D341Med (cell line): ENCODE results near the gene NDC1.
"Not testable (repeated sequence)": the region's sequence is repeated elsewhere in the genome, so short reads cannot be mapped to it uniquely, and the experiment has no call there.

Source experiments
- DNase-seq: peaks from one replicate; pipeline ENCODE4 v3.0.0; 2012; ENCODE audit warnings: low spot score

Gene NDC1, protein sequence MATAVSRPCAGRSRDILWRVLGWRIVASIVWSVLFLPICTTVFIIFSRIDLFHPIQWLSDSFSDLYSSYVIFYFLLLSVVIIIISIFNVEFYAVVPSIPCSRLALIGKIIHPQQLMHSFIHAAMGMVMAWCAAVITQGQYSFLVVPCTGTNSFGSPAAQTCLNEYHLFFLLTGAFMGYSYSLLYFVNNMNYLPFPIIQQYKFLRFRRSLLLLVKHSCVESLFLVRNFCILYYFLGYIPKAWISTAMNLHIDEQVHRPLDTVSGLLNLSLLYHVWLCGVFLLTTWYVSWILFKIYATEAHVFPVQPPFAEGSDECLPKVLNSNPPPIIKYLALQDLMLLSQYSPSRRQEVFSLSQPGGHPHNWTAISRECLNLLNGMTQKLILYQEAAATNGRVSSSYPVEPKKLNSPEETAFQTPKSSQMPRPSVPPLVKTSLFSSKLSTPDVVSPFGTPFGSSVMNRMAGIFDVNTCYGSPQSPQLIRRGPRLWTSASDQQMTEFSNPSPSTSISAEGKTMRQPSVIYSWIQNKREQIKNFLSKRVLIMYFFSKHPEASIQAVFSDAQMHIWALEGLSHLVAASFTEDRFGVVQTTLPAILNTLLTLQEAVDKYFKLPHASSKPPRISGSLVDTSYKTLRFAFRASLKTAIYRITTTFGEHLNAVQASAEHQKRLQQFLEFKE

DNA sequence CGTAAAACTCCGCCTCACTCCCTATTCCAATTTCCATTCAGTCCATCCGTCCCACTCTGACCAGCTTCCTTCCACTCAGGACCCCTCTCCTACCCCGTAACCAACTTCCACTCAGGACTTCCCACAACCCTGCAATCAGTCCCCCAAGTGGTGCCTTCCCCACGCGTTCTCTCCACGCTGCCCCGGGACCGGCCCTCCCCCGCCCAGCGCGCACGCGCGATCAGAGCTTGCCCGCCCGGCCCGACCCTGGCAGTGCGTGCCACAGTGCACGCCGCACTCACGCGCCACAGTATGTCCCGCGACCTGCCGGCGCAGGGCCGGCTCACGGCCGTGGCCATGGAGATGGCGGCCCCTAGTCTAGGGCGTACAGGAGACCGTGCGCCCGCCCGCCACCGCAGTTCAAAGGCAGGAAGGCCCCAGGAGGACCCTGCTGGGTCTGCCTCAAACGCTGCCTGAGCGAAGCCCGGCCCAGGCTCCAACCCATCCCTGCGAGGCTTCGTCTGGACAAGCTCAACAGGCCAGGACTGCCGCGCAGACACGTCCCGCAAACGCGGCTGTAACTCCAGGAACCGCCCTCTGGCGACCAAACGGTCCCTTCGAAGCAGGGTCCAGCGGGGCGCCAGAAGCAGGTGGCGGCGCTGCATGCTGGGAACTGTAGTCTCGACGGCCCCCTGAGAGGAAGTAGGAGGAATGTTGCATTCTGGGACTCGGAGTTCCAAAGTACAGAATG lies at the start of gene NDC1:
Gene NDC1, minus strand, starts transcription at position 373 of the 730 bp plus-strand sequence. Its CDS starts 35 bp downstream, at position 338.
- DNase-seq: peak; percentile 90

- not testable (repeated sequence) for DNase-seq
These were observed 45.5 kb upstream of the NDC1 start for GRCh38 chr1:53883600-53883999.

DNA sequence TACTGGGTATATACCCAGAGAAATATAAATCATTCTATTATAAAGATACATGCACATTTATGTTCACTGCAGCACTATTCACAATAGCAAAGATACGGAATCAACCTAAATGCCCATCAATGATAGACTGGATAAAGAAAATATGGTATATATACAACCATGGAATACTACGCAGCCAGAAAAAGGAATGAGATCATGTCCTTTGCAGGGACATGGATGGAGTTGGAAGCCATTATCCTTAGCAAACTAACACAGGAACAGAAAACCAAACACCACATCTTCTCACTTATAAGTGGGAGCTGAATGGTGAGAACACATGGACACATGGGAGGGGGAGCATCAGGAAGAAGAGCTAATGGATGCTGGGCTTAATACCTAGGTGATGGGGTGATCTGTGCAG lies 43.8 kb upstream of the NDC1 start:
- DNase-seq: not testable (repeated sequence)

- peak; percentile 38 for DNase-seq
These were observed 40.5 kb upstream of the NDC1 start for GRCh38 chr1:53878492-53879105.

GRCh38 chr1:53875150-53875549 lies 37.1 kb upstream of the NDC1 start:
- not testable (repeated sequence) for DNase-seq

- DNase-seq: no peak
These were observed 33.8 kb upstream of the NDC1 start for GRCh38 chr1:53871773-53872484.

DNA sequence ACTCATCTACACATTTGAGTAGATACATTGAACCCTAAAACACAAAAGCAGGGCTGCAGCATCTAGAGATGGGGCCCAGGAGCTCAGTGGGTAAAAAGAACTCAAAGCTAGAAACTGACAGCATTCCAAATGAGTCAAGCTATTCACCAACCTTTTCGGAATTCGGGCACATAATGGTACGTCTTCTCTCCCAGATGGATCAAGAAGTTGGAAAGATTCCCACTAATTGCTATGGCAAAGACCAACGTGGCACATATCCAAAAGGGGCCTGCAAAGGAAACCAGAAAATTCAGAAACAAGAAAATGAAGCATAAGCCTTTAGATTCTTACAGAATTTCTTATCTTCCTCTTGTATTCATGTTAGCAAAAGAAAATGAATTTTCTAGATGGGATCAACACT lies 33.1 kb upstream of the NDC1 start:
- DNase-seq: no peak

GRCh38 chr1:53869454-53870117 lies 31.5 kb upstream of the NDC1 start:
- no peak for DNase-seq

GRCh38 chr1:53868565-53868964 lies 30.5 kb upstream of the NDC1 start:
- DNase-seq: no peak

- DNase-seq: peak; percentile 37
These were observed 24.4 kb upstream of the NDC1 start for GRCh38 chr1:53862507-53862906.

- peak; percentile 69 for DNase-seq
These were observed 22.9 kb upstream of the NDC1 start for GRCh38 chr1:53860967-53861411.

GRCh38 chr1:53851571-53852285 lies 13.6 kb upstream of the NDC1 start:
- no peak for DNase-seq

GRCh38 chr1:53850082-53850673 lies 12.1 kb upstream of the NDC1 start:
- no peak for DNase-seq

DNA sequence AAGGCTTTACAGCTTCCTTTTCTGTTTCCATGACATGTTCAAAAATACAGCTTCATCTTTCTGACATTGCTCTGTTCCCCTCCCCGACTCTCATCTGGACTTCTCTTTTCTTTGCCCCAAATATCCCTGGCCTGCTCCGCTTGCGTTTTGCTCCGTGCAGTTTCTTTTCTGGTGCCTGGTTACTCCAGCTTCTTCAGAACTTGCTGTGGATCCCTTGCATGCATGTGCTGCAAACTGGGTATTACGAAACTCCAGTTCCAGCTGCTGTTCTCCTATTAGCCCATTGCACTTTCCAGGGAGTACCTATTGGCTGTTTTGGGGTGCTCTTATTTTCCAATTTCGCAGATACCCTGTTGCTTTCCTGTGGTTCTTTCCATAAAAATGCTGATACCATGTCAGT lies 9.9 kb upstream of the NDC1 start:
- DNase-seq: no peak

- DNase-seq: no peak
These were observed 4.3 kb upstream of the NDC1 start for GRCh38 chr1:53842347-53842746.

DNA sequence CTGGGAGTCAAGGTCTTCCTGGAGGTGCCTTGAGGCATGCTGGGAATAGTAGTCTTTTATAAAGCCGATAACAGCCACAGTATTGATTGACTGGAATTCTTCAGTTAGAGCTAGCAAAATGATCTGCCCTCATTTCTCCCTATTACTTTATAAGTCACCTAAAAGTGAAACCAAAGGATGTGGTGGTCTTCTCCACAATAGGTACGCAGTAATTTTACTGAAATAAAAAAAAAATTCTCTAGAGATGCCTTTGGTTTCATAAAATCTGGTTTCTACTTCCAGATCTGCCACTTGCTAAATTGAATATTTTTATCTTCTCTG lies 518 bp upstream of the NDC1 start:
- DNase-seq: no peak

- DNase-seq: no peak
These were observed 511 bp downstream of the NDC1 start for GRCh38 chr1:53837646-53837923.

GRCh38 chr1:53835491-53835890 lies 2.6 kb downstream of the NDC1 start:
- DNase-seq: no peak

- DNase-seq: no peak
These were observed 3.3 kb downstream of the NDC1 start for GRCh38 chr1:53834776-53835175.

DNA sequence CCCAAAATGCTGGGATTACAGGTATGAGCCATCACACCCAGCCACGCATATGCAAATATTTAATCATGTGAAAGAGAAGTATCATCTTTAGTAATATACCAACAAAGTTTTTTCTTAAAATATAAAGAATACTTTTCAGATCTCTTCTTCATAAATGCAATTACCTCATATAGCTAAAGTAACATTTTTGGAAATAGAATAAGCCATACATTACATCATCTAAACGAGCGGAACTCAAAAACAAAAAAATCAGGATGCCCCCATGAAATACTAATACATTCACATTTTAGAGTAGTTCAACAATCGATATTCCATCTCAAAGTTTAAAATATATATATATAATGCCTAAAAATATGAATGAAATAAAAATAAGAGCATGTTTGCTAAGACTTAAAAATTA lies 4.7 kb downstream of the NDC1 start:
- no peak for DNase-seq
